T-helper 2 cell (primary cell): Measurements from ENCODE around the gene TBX2.
A peak's percentile ranks its signal among the peaks of the same experiment; 100 is the strongest.
"Not testable (repeated sequence)": the region's sequence is repeated elsewhere in the genome, so short reads cannot be mapped to it uniquely, and the experiment has no call there.

Source experiments
- DNase-seq, 5 experiments: peaks; one replicate each; pipeline versions ENCODE4 v3.0.0 to v3.0.0-alpha.2; 2012 to 2022

Gene TBX2

DNA sequence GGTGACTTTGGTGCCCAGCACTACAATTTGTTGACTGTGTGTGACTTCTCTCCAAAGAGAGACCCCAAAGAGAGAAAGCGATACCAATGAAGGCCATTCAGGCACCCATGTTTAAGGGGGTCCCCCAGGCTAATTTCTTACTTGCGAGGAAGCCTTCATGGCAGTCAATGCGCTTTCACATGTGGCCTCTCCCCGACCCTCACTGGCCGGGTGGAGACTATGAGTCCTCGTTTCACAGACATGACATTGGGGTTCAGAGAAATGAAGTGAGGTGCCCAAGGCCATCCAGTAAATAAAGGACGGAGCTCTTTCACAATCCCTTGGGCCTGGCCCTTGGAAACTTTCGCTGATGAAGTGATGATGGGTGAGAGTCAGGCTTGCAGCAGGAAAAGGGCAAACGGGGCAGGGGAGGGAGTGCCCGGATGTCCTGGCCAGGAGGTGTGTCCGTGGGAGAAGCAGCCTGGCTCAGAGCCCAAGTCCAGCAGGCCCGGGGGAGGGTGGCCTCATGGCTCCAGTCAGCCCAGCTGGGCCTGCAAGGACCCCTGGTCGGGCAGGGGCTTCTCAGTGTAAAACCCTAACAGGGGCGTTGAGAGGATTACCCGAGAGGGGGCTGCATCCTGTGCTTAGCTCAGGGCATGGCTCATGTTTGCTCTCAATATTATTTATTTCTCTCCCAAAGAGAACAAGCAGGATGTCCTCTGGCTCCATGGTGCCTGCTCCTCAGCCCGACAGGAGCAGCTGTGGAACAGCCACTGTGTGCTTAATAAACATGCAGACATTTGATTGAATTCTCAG lies 14.7 kb downstream of the TBX2 start:
- no peak for DNase-seq

DNA sequence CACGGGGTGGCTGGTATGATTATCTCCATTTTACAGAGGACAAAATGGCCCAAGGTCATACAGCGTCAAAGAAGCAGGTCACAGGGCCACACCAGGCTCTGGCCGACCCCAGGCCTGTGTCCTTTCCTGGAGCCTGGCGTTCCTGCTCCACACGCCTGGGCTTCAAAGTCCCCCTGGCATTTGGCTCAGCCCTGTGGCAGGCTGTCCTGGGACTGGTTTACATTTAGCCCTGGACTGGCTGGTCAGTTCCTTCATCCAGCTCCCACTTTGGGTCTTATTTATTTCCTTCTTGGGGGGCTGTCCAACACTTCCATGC lies 15.3 kb downstream of the TBX2 start:
- no peak for DNase-seq

DNA sequence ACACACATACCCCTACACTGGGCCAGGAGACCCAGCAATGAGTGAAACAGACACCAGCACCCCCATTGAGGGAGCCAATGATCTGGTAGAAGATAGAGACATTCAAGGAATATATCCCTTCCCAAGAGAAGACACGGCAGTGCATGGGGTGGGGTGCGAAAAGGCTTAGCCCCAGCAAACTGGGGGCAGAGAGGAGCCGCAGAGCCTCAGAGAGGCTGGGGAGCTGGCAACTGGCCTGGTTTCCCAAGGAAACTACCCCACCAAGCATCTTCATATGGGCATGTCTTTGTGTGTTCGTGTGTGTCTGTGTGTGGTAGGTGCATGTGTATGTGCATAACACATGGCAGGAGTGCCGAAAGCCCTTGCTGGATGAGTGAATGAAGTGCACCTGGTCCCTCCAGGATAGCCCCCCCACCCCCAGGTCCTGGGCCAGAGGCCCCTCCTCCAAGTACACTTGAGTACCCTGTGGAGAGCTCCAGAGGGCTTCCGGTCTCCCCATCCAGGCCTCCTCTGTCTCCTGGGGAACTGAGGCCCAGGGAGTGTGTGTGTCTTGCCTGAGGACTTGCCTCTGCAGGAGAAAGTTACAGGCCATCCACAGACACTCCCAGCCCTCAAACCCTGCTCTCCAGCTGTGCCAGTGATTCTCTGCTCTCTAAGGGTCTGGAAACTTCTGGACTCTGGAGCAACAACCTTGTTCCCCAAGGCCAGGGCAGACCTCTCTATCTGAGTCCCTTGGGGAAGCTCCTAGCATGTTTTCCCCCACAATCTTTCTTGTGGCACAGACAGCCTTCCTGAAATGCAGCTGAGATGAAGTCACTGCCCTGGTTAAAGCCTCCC lies 15.9 kb downstream of the TBX2 start:
- no peak for DNase-seq

- no peak for DNase-seq
Measured at GRCh38 chr17:61416211-61416539, 16.5 kb downstream of the TBX2 start.

DNA sequence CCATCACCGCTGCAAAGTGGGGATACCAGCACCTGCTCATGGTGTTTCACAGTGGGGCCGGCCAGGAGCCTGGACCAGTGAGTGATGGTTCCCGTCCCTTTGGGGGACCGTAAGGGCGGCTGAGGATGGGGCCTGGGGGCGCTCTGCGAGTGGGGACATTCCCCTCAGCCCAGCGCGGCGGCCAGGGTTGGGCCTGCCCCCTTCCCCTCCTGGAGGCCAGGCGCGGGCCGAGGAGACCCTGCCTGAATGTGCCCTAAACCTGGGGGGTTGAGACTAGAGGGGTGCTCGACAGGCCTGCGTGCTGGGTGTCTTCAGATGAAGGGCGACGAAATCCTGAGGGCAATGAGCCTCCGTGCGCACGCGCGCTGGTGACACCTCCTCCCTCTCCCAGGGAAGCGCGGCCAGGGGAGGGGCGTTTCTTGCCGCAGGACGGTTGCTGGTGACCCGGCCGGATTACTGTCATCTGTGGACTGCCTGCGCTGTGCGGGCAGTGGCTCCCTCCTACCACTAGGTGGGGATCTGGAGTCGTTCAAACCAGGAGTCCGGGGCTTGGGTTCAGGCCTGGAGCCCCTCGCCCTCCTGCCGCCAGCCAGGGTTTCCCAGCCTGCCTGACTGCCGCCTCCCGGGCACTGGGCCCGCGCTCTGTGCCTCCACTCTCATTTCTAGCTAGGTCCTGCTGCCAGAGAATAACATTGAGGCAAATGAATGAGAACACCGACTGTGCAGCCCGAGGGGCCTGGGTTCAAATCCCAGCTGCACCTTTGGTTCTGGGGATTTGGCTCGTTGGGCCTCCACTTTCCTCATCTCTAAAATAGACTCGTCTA lies 17.1 kb downstream of the TBX2 start:
- DNase-seq, result peak in 3 of 5 experiments; percentile 43 to 66 (median 47)

DNA sequence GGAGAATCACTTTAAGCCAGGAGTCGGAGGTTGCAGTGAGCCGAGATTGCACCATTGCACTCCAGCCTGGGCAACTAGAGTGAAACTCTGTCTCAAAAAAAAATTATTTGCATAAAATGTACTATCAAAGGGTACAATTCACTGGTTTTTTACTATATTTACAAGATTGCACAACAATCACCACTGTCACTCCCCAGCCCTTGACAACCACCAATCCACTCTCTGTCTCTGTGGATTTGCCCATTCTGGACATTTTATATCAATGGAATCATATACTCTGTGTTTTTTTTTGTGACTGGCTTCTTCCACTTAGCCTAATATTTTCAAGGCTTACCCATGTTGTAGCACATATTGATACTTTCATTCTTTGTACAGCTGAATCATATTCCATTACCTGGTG lies 18.8 kb downstream of the TBX2 start:
- DNase-seq, result no peak

DNA sequence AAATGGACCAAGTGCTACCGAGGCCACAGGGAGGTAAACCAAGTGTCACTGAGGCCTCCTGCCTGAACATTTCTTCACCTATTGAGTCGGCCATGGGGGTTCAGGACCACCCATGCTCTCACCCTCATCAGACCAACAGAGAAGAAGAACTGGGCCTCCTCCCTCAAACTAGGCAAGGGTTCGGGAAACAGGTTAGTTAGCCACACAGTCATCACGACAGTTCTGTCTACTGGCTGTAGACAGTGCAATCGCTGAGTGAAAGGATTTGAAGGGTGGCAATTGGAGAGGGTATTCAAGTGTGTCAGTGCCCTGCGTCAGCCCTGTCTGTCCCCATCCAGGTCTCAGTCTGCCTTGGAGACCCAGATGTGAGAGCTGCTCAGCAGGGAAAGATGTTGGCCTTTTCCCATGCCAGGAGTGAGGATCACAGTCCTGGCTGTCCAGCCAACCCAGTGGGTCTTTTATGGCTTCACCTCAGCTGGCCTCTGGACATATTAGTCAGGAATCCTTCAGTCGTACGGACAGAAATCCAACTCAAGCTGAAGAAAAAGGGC lies 19.9 kb downstream of the TBX2 start:
- no peak for DNase-seq

GRCh38 chr17:61420052-61420451 lies 20.4 kb downstream of the TBX2 start:
- no peak for DNase-seq

DNA sequence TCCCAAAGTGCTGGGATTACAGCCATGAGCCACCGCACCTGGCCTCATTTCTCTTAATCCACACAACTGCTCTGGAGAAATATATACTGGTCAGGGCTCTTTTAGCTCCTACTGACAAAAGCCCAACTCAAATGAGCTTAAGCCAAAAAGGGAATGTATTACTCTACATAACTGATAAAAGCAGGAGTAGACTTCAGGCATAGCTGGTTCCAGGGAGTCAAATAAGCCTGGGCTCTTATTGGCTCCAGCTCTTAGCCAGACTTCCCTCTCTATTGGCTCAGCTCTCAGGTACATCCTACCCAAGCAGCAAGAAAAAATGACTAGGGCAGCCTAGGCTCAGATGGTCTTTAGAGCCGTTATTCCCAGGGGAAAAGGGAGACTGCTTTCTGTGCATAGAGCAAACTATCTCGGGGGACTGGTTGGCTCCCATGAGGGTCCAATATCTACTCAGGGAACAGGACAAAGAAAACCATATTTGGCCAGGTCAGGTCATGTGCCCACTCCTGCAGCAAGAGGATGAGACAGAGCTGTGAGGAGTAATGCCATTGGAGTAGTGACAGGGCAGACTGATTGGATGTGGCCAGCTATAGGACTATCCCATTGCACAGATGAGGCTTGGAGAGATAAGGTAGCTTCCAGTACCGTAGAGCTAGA lies 21.2 kb downstream of the TBX2 start:
- no peak for DNase-seq

GRCh38 chr17:61421460-61421859 lies 21.8 kb downstream of the TBX2 start:
- DNase-seq, result no peak

- DNase-seq, result no peak
Measured at GRCh38 chr17:61422116-61422799, 22.6 kb downstream of the TBX2 start.

- no peak for DNase-seq
Measured at GRCh38 chr17:61422869-61423268, 23.2 kb downstream of the TBX2 start.

- no peak for DNase-seq
Measured at GRCh38 chr17:61423967-61424649, 24.5 kb downstream of the TBX2 start.

GRCh38 chr17:61425682-61426481 lies 26.2 kb downstream of the TBX2 start:
- peak in 1 of 5 experiments; percentile 40 for DNase-seq

- DNase-seq, result no peak
Measured at GRCh38 chr17:61426482-61427304, 27.1 kb downstream of the TBX2 start.

- DNase-seq, result no peak
Measured at GRCh38 chr17:61427567-61427966, 27.9 kb downstream of the TBX2 start.

GRCh38 chr17:61429274-61429673 lies 29.6 kb downstream of the TBX2 start:
- DNase-seq, result no peak

- not testable (repeated sequence) for DNase-seq
Measured at GRCh38 chr17:61429831-61430230, 30.2 kb downstream of the TBX2 start.

- DNase-seq, result no peak
Measured at GRCh38 chr17:61431594-61432311, 32.1 kb downstream of the TBX2 start.
